ENCODE data around the gene NRAP. TPM values are rescaled to one million over a fixed set of nuclear protein-coding genes. Genes with fewer than 3 reads are reported as not detected.

Gene NRAP
- total RNA-seq, result under 0.01 TPM in 1 of 2 replicates, not detected in the other

DNA sequence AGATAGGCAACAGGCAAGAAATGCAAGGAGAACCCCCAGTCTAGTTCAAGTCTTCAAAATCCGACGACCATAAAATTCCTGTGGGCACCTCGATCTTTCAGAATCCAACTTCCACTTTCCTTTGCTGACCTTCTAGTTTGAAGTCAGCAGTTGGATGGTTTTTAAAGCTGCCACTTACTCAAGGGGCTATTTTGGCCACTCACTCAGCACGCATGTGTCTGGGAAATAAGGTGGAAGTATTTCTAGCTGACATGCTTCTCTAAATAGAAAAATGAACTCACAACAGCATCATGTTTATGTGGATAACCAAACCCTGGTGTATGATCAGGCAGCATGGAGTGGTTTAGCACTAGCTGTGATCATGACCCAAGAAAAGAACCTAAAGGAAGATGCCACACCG lies at the start of gene NRAP:
NRAP (minus strand) TSS at position 134 of the 400 bp plus-strand sequence. CDS start 159 bp downstream, outside the sequence.
- TF ChIP-seq CTCF (IDR thresholded peaks at IDR 0.05; ENCODE audit: insufficient read depth, low read depth, low read length), result no peak
- DNase-seq (ENCODE audit: low read depth), result no peak

DNA sequence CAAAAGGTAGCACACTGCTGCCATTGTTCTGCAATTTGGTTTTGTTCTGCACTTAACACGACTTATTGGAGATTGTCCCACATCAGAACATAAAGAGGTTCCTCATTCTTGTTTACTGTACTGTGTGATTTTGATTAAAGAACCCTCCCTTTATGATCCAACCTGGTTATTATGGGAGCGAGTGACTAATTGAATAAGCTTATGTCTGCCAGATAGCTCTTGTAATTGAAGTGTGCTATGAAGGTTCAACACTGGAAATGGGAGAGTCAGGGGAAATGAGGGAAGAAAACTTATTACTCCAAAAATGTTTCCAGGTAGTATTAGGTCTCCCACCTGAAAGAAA lies 49.8 kb upstream of the NRAP start:
- no peak overlapping the region for H3K4me3 ChIP-seq (ENCODE audit: low read depth, low read length)
- DNase-seq (ENCODE audit: low read depth), result no peak
- no peak for TF ChIP-seq CTCF (IDR thresholded peaks at IDR 0.05; ENCODE audit: insufficient read depth, low read depth, low read length)

More for the DNA sequence above, at the start of gene NRAP:
- no peak within 1 kb of the TSS for H3K4me3 ChIP-seq (ENCODE audit: low read depth, low read length)

GRCh38 chr10:113712755-113713639 lies 49.2 kb upstream of the NRAP start:
- no peak for TF ChIP-seq CTCF (IDR thresholded peaks at IDR 0.05; ENCODE audit: insufficient read depth, low read depth, low read length)

GRCh38 chr10:113712024-113712423 lies 48.2 kb upstream of the NRAP start:
- TF ChIP-seq CTCF (IDR thresholded peaks at IDR 0.05; ENCODE audit: insufficient read depth, low read depth, low read length), result no peak
- no peak overlapping the region for H3K4me3 ChIP-seq (ENCODE audit: low read depth, low read length)
- DNase-seq (ENCODE audit: low read depth), result no peak

More at GRCh38 chr10:113712755-113713639, 49.2 kb upstream of the NRAP start:
- no peak for DNase-seq (ENCODE audit: low read depth)
- H3K4me3 ChIP-seq (ENCODE audit: low read depth, low read length), result no peak overlapping the region

DNA sequence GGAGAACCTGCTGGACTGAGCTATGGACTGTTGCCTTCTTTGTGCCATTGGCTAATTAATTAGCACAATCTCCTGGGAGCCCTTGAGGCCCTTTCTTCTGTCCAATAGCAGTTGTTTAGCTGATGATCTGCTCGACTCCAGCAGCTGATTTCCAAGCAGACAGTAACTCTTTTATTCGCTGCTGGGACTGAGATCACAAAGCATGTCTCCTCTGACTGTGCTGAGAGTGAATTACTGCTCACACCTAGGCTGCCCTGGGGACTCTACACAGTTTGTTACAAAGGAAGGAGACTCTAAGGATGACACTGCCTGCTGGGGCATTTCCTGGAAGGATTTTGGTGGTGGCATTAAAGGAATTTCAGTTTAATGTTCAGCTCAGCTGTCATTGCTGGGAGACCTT lies 47.3 kb upstream of the NRAP start:
- H3K4me3 ChIP-seq (ENCODE audit: low read depth, low read length), result no peak overlapping the region
- no peak for TF ChIP-seq CTCF (IDR thresholded peaks at IDR 0.05; ENCODE audit: insufficient read depth, low read depth, low read length)
- no peak for DNase-seq (ENCODE audit: low read depth)

DNA sequence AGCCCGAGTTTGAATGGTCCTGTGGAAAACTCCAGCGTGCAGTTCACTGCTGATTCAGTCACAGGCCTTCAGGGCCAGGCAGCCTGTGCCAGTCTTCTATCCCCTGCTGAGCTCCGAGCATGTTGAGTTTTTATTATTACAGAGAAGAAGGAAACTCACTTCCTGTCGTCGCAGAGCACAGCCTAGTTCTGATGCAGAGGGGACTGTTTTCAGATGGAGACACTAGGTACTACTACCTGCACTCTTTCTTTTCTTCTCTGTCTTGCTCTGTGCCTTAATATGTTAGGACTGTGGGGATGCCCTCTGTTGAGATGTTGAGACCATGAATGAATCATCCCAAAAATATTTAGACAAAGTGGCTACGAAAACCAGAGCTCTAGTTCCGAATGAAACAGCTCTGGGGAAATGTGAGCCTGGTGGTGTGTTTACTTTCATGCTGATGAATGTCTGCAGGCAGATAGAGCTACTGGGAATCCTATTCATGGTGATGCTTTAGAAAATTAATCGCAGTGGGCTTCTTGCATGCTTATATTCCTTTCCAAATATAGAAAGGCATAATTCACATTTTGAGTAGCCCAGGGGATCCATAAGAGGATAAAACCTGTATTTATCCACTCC lies 45.5 kb upstream of the NRAP start:
- DNase-seq (ENCODE audit: low read depth), result peak; percentile 82
- no peak overlapping the region for H3K4me3 ChIP-seq (ENCODE audit: low read depth, low read length)
- peak; percentile 3 for TF ChIP-seq CTCF (IDR thresholded peaks at IDR 0.05; ENCODE audit: insufficient read depth, low read depth, low read length)
